ENCODE data around the gene BPIFB2. TPM values are rescaled to one million over a fixed set of nuclear protein-coding genes. Genes with fewer than 3 reads are reported as not detected.

Gene BPIFB2
- total RNA-seq, 2 experiments from 2014 or later: not detected

GRCh38 chr20:32966382-32966781 lies 41.1 kb upstream of the BPIFB2 start:
- Mint-ChIP-seq H3K36me3 (peaks cover 2% of the 10 kb centered on the region), H3K4me3 (peak overlapping the region; percentile 78), H3K27me3 (no peaks in the 10 kb centered on the region), H3K4me1 (peaks cover 68% of the 10 kb centered on the region), H3K9me3 (no peaks in the 10 kb centered on the region), H3K27ac (peak overlapping the region; percentile 93)
- POLR2A ChIA-PET: interaction anchor here (1.0 to 2.7 kb wide), 4 partner anchors 8 to 20 kb away, joined by 5 to 12 read pairs (median 8); no protein-coding TSS in a partner anchor
- no peak for ATAC-seq (ENCODE audit: low read depth)
- DNase-seq: no peak

GRCh38 chr20:32966881-32967781 lies 40.4 kb upstream of the BPIFB2 start:
- DNase-seq: peak; percentile 69
- ATAC-seq (ENCODE audit: low read depth): peak; percentile 64
- Mint-ChIP-seq H3K9me3 (no peaks in the 10 kb centered on the region), H3K4me1 (peaks cover 63% of the 10 kb centered on the region), H3K27me3 (no peaks in the 10 kb centered on the region), H3K27ac (peak overlapping the region; percentile 93), H3K4me3 (peak overlapping the region; percentile 78), H3K36me3 (peaks cover 2% of the 10 kb centered on the region)
- POLR2A ChIA-PET: interaction anchor here (0.8 to 2.7 kb wide), 5 partner anchors 11 to 262 kb away, joined by 3 to 12 read pairs (median 5); partner anchors contain the start of gene SUN5

- ATAC-seq (ENCODE audit: low read depth) (no peak), DNase-seq (peak; percentile 58)
- H3K4me3 Mint-ChIP-seq: peak overlapping the region; percentile 78
- POLR2A ChIA-PET: interaction anchor here (0.8 to 2.7 kb wide), 5 partner anchors 10 to 262 kb away, joined by 3 to 12 read pairs (median 5); partner anchors contain the start of gene SUN5
- peaks cover 66% of the 10 kb centered on the region for H3K4me1 Mint-ChIP-seq
- H3K36me3 Mint-ChIP-seq: peaks cover 2% of the 10 kb centered on the region
- H3K9me3 Mint-ChIP-seq: no peaks in the 10 kb centered on the region
- no peaks in the 10 kb centered on the region for H3K27me3 Mint-ChIP-seq
- peak overlapping the region; percentile 93 for H3K27ac Mint-ChIP-seq
Measured at GRCh38 chr20:32967961-32968457, 39.5 kb upstream of the BPIFB2 start.

- DNase-seq (no peak), ATAC-seq (ENCODE audit: low read depth) (no peak)
- Mint-ChIP-seq H3K27ac (peak overlapping the region; percentile 93), H3K9me3 (no peaks in the 10 kb centered on the region), H3K4me1 (peaks cover 66% of the 10 kb centered on the region), H3K4me3 (peak overlapping the region; percentile 78), H3K36me3 (peaks cover 2% of the 10 kb centered on the region), H3K27me3 (no peaks in the 10 kb centered on the region)
- POLR2A ChIA-PET: interaction anchor here (1.3 to 2.7 kb wide), 4 partner anchors 9 to 227 kb away, joined by 3 to 12 read pairs (median 7); partner anchors contain the start of gene SUN5
Measured at GRCh38 chr20:32968478-32969241, 38.8 kb upstream of the BPIFB2 start.

- peak overlapping the region; percentile 93 for H3K27ac Mint-ChIP-seq
- POLR2A ChIA-PET: interaction anchor here (1.2 kb wide), 1 partner anchor 14 kb away, joined by 3 read pairs; no protein-coding TSS in a partner anchor
Measured at GRCh38 chr20:32969356-32970114, 38.0 kb upstream of the BPIFB2 start.

GRCh38 chr20:32970115-32970972 lies 37.2 kb upstream of the BPIFB2 start:
- Mint-ChIP-seq H3K36me3 (peaks cover 5% of the 10 kb centered on the region), H3K27me3 (no peaks in the 10 kb centered on the region), H3K4me1 (peaks cover 66% of the 10 kb centered on the region), H3K4me3 (peak overlapping the region; percentile 38), H3K9me3 (no peaks in the 10 kb centered on the region), H3K27ac (no peak overlapping the region)
- POLR2A ChIA-PET: interaction anchor here (1.2 to 1.8 kb wide), 2 partner anchors 13 to 35 kb away, joined by 3 to 5 read pairs; partner anchors contain the start of gene SUN5
- no peak for ATAC-seq (ENCODE audit: low read depth)
- DNase-seq: no peak

More at GRCh38 chr20:32969356-32970114, 38.0 kb upstream of the BPIFB2 start:
- ATAC-seq (ENCODE audit: low read depth) (no peak), DNase-seq (no peak)
- H3K36me3 Mint-ChIP-seq: peaks cover 2% of the 10 kb centered on the region
- H3K9me3 Mint-ChIP-seq: no peaks in the 10 kb centered on the region
- no peaks in the 10 kb centered on the region for H3K27me3 Mint-ChIP-seq
- peaks cover 67% of the 10 kb centered on the region for H3K4me1 Mint-ChIP-seq
- peak overlapping the region; percentile 15 for H3K4me3 Mint-ChIP-seq

- no peaks in the 10 kb centered on the region for H3K27me3 Mint-ChIP-seq
- DNase-seq (no peak), ATAC-seq (ENCODE audit: low read depth) (no peak)
- POLR2A ChIA-PET: interaction anchor here (0.6 to 1.8 kb wide), 5 partner anchors 12 to 192 kb away, joined by 3 to 15 read pairs (median 4); partner anchors contain the start of gene SUN5
- H3K36me3 Mint-ChIP-seq: peaks cover 4% of the 10 kb centered on the region
- H3K4me1 Mint-ChIP-seq: peaks cover 60% of the 10 kb centered on the region
- no peak overlapping the region for H3K27ac Mint-ChIP-seq
- H3K9me3 Mint-ChIP-seq: no peaks in the 10 kb centered on the region
- H3K4me3 Mint-ChIP-seq: peak overlapping the region; percentile 38
Measured at GRCh38 chr20:32970973-32971300, 36.6 kb upstream of the BPIFB2 start.

- DNase-seq: no peak
- Mint-ChIP-seq H3K27ac (no peak overlapping the region), H3K4me3 (no peak overlapping the region), H3K27me3 (no peaks in the 10 kb centered on the region), H3K4me1 (peaks cover 56% of the 10 kb centered on the region), H3K9me3 (peaks cover 5% of the 10 kb centered on the region), H3K36me3 (peaks cover 9% of the 10 kb centered on the region)
- POLR2A ChIA-PET: interaction anchor here (0.6 to 1.8 kb wide), 9 partner anchors 9 to 229 kb away, joined by 3 to 15 read pairs (median 4); partner anchors contain the start of gene SUN5
- ATAC-seq (ENCODE audit: low read depth): peak; percentile 33
Measured at GRCh38 chr20:32971703-32972161, 35.8 kb upstream of the BPIFB2 start.

GRCh38 chr20:32972181-32973076 lies 35.1 kb upstream of the BPIFB2 start:
- H3K36me3 Mint-ChIP-seq: peaks cover 11% of the 10 kb centered on the region
- H3K9me3 Mint-ChIP-seq: peaks cover 8% of the 10 kb centered on the region
- DNase-seq (peak; percentile 68), ATAC-seq (ENCODE audit: low read depth) (peak; percentile 84)
- H3K4me1 Mint-ChIP-seq: peaks cover 51% of the 10 kb centered on the region
- H3K27me3 Mint-ChIP-seq: no peaks in the 10 kb centered on the region
- H3K4me3 Mint-ChIP-seq: peak overlapping the region; percentile 55
- POLR2A ChIA-PET: interaction anchor here (0.5 to 1.7 kb wide), 9 partner anchors 10 to 230 kb away, joined by 3 to 15 read pairs (median 3); partner anchors contain the start of gene MAPRE1
- no peak overlapping the region for H3K27ac Mint-ChIP-seq

- ATAC-seq (ENCODE audit: low read depth): no peak
- H3K4me1 Mint-ChIP-seq: peaks cover 43% of the 10 kb centered on the region
- H3K27ac Mint-ChIP-seq: no peak overlapping the region
Measured at GRCh38 chr20:32973077-32973717, 34.3 kb upstream of the BPIFB2 start.

More at GRCh38 chr20:32973077-32973717, 34.3 kb upstream of the BPIFB2 start:
- no peak for DNase-seq
- peak overlapping the region; percentile 59 for H3K4me3 Mint-ChIP-seq
- H3K27me3 Mint-ChIP-seq: no peaks in the 10 kb centered on the region
- POLR2A ChIA-PET: interaction anchor here (0.6 to 1.7 kb wide), 4 partner anchors 10 to 154 kb away, joined by 3 to 6 read pairs (median 4); partner anchors contain the start of gene MAPRE1
- peaks cover 11% of the 10 kb centered on the region for H3K36me3 Mint-ChIP-seq
- H3K9me3 Mint-ChIP-seq: peaks cover 8% of the 10 kb centered on the region

Measured in activated naive CD8-positive, alpha-beta T cell treated with anti-CD3 and anti-CD28 coated beads, Interleukin-2, amount 10 ng/mL, durations not matched to agents 7 days and 5 days (primary cell).